ENCODE results near the gene RASA1. TPM values are rescaled to one million over a fixed set of nuclear protein-coding genes. Genes with fewer than 3 reads are reported as not detected.

Gene RASA1
- total and polyA plus RNA-seq, 12 donors: 8.7 to 32.7 (median 24.4) TPM

DNA sequence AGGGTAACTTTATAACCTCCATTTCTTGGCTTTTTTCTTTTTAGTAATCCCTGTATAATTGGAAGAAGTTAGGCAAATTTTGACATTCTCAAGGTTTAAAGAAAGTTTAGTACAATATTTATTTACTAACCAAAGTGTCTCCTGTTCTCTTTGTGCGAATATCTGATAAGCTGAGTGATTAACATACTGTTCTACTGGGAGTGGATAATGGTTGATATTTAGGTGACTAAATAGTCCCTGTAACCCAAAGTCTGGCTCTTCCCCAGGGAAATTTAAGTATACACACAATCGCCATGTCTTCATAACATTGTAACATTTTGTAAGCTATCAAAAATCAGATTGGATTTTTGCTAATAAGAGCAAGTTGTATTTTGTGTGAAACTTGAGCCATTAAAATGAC lies 105.0 kb downstream of the RASA1 start:
- Histone ChIP-seq H3K9me3 (replicated peaks in 1 of 3) (no peaks in the 10 kb centered on the region), H3K4me1 (replicated peaks in 1 of 2) (no peaks in the 10 kb centered on the region), H3K27ac (no peak overlapping the region), H3K36me3 (replicated peaks in 1 of 2) (peaks cover 0 to 19% of the 10 kb centered on the region in 2 donors), H3K27me3 (no peaks in the 10 kb centered on the region), H3K4me3 (no peak overlapping the region)
- no peak for DNase-seq
- intact Hi-C loops (cut with DNase I): no loop called here
- 72 to 86% (median 78%) methylated on average over 2 of the region's 2 CpGs for WGBS, 4 donors
- TF ChIP-seq, protein P1, sequence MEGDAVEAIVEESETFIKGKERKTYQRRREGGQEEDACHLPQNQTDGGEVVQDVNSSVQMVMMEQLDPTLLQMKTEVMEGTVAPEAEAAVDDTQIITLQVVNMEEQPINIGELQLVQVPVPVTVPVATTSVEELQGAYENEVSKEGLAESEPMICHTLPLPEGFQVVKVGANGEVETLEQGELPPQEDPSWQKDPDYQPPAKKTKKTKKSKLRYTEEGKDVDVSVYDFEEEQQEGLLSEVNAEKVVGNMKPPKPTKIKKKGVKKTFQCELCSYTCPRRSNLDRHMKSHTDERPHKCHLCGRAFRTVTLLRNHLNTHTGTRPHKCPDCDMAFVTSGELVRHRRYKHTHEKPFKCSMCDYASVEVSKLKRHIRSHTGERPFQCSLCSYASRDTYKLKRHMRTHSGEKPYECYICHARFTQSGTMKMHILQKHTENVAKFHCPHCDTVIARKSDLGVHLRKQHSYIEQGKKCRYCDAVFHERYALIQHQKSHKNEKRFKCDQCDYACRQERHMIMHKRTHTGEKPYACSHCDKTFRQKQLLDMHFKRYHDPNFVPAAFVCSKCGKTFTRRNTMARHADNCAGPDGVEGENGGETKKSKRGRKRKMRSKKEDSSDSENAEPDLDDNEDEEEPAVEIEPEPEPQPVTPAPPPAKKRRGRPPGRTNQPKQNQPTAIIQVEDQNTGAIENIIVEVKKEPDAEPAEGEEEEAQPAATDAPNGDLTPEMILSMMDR (IDR thresholded peaks at IDR 0.05): no peak
- no peak for TF ChIP-seq POLR2A (IDR thresholded peaks at IDR 0.05)

DNA sequence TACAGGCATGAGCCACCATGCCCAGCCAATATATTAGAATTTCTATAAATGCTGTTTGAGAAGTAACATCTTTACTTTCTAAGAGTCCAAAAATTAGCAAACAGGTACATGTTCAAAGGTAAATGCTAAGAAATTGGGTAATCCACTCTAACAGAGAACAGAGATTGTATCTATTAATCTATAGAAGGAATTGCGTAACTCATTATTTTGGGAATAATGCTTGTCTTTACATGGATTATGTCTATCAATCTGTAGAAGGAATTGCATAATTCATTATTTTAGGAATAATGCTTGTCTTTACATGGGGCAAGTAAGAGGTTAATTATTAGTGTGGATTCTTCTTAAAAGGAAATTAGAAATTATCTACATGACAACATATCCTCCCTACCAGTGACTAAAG lies 114.5 kb downstream of the RASA1 start:
- H3K4me3 ChIP-seq: no peak overlapping the region
- no peaks in the 10 kb centered on the region for H3K4me1 ChIP-seq (replicated peaks in 1 of 2)
- no peak overlapping the region for H3K27ac ChIP-seq
- WGBS, 4 donors: 98 to 100% (median 99%) methylated on average over 1 of the region's 1 CpG
- TF ChIP-seq, protein P1 (IDR thresholded peaks at IDR 0.05): no peak
- TF ChIP-seq POLR2A (IDR thresholded peaks at IDR 0.05): no peak
- no peak for DNase-seq
- intact Hi-C loops (cut with DNase I): no loop called here
- no peaks in the 10 kb centered on the region for H3K27me3 ChIP-seq
- peaks cover 0 to 28% of the 10 kb centered on the region in 2 donors for H3K36me3 ChIP-seq (replicated peaks in 1 of 2)
- H3K9me3 ChIP-seq (replicated peaks in 1 of 3): no peaks in the 10 kb centered on the region

DNA sequence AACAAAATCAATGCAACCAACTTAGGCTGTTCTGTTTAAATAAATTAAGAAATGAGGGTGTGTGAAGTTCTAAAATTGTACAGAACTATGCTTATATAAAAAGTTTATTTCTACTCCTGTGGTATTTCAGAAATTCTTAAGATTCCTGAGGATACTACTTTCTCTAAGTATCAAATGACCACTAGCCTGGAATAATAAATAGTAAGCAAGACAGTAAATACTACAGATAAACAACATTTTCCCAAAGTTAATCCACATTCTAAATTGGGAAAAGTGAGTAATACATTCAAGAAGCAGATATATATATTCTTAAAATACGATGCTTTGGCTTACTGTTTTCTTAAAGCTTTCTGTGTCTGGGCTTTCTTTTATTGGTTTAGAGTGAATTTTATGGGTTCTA lies 115.5 kb downstream of the RASA1 start:
- H3K27me3 ChIP-seq: no peaks in the 10 kb centered on the region
- H3K27ac ChIP-seq: no peak overlapping the region
- 83 to 93% (median 92%) methylated on average over 1 of the region's 1 CpG for WGBS, 4 donors
- intact Hi-C loops (cut with DNase I): no loop called here
- H3K4me1 ChIP-seq (replicated peaks in 1 of 2): no peaks in the 10 kb centered on the region
- no peak overlapping the region for H3K4me3 ChIP-seq
- peaks cover 0 to 32% of the 10 kb centered on the region in 2 donors for H3K36me3 ChIP-seq (replicated peaks in 1 of 2)
- H3K9me3 ChIP-seq (replicated peaks in 1 of 3): no peaks in the 10 kb centered on the region
- DNase-seq: no peak
- TF ChIP-seq, protein P1 (IDR thresholded peaks at IDR 0.05): no peak
- TF ChIP-seq POLR2A (IDR thresholded peaks at IDR 0.05): no peak

DNA sequence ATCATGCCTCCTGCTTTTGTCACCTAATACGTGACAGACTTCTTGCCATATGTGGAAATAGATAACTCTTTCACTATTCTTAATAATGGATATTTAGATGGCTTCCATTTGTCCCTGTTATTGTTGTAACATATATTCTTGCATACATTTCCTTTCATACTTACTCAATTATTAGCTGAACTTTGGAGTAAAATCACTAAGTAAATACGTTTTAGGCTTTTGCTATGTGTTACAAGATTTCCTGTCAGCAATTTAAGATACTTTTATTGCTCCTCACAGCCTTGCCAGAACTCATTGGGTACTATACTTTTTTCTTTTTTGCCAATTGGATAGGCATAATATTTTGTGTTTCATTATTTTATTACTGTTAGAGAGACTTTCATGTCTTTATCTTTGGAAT lies 118.1 kb downstream of the RASA1 start:
- H3K36me3 ChIP-seq (replicated peaks in 1 of 2): peaks cover 0 to 45% of the 10 kb centered on the region in 2 donors
- no peaks in the 10 kb centered on the region for H3K9me3 ChIP-seq (replicated peaks in 1 of 3)
- no peak for DNase-seq
- H3K4me3 ChIP-seq: no peak overlapping the region
- intact Hi-C loops (cut with DNase I): no loop called here
- no peak overlapping the region for H3K27ac ChIP-seq
- H3K27me3 ChIP-seq: no peaks in the 10 kb centered on the region
- TF ChIP-seq, protein P1 (IDR thresholded peaks at IDR 0.05): no peak
- no peak for TF ChIP-seq POLR2A (IDR thresholded peaks at IDR 0.05)
- WGBS, 4 donors: 88 to 95% (median 91%) methylated on average over 2 of the region's 2 CpGs
- H3K4me1 ChIP-seq (replicated peaks in 1 of 2): no peaks in the 10 kb centered on the region
